ENCODE data around the gene PTPRE.

The PTPRE gene

DNA sequence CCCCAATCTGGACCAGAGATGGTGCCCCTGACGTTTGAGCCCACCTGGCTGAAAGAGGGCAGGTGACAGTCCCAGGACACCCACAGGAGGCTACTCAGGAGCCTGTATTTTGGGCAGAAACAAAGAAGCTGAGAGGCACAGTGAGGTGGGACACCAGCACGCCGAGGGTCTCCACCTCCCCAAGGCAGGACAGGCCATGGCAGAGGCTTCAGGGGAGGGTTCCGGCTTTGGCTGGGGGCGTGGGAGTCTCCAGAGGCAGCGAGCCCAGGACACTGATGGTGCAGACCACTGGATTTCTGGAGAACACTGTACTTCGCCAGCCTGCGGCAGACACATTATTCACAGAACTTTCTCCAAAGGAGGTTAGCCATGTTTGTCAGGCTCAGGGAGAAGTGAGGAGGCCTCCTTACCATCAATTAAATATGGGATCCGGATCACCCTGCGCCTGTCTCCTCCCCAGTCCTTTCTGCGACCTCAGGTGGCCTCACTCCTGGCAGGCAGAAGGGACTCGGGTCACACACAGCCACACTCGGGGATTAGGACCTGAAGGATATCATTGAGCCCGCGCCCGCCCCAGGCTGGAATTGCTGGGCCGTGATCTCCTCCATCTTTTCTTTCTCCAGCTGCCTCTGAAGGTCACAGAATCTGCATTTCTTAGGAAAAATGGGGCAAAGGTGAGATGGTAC, 121.1 kb downstream of the PTPRE start:
- DNase-seq, result no peak

- DNase-seq, result no peak
These were observed 121.8 kb downstream of the PTPRE start for GRCh38 chr10:128028508-128029289.

- DNase-seq, result no peak
These were observed 122.4 kb downstream of the PTPRE start for GRCh38 chr10:128029290-128029651.

DNA sequence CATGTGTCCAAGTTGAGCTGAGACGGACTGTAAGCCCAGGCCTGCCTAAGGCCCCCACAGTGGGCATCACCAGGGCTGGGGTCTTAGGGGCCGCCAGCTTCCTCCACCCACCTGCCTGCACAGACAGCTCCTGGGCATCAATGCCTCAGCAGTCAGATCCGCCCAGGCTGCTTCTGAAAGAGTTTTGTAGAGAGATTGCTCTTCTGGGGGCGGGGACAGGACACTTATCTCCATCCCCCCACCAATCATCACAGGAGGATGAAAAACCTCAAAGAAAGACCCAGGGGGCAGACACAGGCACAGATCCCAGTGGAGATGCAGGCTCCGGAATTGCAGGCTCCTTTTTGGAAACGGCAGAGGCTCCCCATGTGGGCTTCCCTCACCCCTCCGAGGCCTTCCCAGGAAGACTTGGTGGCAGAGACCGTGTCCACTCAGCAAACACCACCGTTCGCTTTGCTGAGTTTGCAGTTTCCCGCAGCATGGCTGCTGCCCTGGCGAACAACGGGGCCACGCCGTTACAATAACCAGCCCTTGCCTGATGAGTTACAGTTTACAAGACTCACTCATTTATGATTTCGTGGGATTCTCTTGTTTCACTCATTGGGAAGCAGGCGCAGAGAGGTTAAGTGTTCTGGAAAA, 122.9 kb downstream of the PTPRE start:
- DNase-seq, result no peak

- no peak for DNase-seq
These were observed 123.7 kb downstream of the PTPRE start for GRCh38 chr10:128030498-128031072.

- no peak for DNase-seq
These were observed 124.3 kb downstream of the PTPRE start for GRCh38 chr10:128031216-128031615.

DNA sequence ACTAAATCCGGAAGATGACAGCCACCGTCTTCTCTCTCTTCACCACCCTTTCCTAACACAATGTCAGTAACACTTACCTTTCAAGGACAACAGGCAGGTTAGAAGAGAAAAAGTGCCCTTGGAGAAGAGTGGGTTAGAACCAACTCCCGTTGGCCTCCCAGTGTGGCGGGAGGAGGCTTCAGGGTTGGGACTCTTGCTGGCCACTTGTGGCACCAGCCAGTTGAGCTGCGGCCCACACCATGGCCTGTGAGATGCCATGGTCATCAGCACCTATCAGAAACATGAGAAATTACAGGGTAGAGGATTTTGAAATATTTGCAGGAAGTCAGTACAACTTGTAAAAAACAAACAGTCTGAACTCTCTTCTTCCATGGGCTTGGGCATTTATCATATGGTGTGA, 125.6 kb downstream of the PTPRE start:
- DNase-seq, result no peak

DNA sequence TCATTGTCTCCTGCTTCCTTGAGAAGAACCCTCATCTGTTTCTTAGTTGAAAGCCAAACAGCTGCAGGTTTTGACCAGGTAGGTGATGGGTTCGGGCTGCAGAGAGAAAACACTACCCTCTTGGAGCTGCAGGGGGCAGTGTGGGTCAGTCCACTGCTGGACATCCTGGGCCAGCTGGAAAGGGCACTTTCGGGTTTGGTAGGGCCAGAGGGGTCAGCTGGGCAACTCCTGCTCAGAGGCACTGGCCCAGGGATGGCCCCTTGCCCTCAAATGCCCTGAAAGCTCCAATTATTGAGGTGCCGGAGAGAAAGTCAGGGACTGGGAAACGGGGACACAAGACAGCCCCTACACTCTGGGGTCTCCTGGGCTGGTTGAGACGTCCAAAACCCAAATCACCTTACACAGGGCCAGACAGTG, 128.7 kb downstream of the PTPRE start:
- DNase-seq, result peak in 1 of 2 experiments; percentile 13

DNA sequence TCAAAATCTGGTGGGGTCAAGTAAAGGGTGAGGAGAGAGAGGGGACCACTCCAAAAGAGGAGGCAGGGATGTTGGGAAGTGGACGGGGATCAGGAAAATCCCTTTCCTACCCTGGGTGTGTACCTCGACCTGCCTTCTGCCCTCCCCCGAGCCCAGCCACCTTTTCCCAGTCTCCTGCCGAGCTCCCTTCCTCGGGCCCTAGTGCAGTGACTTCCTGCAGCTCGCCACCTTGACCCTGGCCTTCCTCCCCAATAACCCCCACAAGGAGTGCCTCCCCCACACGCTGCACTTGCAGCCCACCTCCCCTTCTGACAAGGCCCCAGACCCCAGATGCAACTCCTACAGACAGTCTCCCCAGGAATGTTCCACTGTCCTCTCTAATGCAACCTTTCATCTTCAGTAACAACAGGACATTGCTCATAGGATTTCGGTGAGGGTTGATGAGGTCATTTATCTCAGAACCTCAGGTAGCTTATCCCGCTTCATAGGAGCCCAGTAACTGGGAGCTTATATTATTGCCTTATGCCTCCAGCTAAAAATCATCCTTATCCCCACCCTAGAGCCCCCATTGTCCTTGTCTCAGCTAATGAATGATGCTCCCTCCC, 129.2 kb downstream of the PTPRE start:
- DNase-seq, result no peak

DNA sequence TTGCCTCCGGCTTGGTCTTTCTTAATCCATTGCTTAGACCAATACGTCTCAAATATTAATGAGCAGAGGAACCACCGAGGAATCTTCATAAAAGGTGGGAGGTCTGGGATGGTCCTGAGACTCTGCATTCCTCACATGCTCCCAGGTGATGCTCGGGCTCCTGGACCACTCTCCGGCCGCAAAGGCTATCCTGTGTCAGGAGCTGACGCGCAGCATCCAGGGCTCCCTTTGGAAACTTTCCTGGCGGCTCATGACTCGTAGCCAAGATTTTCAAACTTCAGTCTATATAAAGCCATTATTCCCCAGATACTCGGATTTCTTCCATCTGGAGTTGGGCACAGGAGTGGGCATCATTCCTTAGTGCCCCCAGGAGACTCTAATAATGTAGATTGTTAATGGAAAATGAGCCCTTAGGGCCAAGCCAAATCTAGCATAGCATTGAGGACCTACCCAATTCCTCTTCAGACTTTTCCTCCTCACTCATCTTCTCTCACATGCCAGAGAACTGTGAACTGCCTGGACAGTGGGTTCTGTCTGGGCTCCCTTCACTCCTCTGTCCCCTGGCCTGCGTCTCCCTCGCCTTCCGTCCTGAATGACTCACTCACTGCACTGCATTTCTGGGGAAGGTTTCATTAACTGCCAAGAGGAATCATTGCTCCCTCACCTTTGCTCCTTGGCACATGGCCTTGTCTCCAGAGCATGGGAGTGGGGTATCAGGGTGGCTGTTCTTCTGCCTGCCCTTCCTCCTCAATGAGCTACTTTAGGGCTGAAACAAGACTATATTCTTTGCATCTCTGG, 130.0 kb downstream of the PTPRE start:
- no peak for DNase-seq

GRCh38 chr10:128040096-128040495, 133.2 kb downstream of the PTPRE start:
- DNase-seq, result no peak

DNA sequence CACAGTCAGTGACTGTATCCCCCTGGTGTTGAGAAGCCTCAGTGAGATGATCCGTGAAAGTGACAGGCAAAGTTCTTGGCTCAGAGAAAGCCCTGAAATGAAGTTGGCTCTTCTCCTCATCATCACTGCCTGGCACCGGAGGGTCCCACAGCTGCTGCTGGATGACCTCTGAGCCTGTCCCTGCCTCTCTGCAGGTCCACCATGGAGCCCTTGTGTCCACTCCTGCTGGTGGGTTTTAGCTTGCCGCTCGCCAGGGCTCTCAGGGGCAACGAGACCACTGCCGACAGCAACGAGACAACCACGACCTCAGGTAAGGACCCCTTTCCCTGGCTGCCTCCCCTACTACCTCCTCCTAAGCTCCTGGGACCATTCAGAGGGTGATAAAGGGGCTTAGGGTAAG, 133.8 kb downstream of the PTPRE start:
- DNase-seq, result no peak

GRCh38 chr10:128042131-128042610, 135.3 kb downstream of the PTPRE start:
- DNase-seq, result no peak

DNA sequence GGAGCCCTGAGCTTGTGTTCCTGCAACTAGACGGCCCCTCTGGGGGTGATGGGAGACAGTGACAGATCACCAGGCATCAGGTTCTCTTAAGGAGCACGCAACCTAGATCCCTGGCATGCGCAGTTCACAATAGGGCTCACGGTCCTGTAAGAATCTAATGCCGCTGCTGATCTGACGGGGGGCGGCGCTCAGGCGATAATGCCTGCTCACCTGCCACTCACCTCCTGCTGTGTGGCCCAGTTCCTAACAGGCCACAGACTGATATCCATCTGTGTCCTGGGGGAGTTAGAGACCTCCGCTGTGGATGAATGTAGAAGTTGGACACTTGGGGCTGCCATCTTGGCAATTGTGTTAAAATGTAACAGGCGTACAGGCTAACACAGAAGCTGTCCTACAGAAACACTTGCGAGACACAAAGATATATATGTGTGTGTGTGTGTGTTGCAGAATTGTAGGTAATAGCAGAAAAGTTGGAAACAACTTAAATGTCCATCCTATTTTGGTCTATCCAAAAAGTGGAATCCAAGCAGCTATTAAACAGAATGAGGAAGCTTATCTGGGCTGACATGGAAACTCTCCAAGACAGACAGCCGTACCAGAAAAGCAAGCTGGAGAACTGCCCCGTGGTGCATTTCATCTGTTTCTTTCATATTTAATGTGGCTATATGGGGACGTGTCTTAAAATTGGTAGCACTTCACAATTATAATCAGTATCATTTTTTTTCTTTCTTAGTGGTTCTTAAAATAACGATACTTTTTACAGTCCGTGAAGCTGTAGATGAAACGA, 136.5 kb downstream of the PTPRE start:
- DNase-seq, result no peak

GRCh38 chr10:128044186-128044585, 137.3 kb downstream of the PTPRE start:
- DNase-seq, result no peak

DNA sequence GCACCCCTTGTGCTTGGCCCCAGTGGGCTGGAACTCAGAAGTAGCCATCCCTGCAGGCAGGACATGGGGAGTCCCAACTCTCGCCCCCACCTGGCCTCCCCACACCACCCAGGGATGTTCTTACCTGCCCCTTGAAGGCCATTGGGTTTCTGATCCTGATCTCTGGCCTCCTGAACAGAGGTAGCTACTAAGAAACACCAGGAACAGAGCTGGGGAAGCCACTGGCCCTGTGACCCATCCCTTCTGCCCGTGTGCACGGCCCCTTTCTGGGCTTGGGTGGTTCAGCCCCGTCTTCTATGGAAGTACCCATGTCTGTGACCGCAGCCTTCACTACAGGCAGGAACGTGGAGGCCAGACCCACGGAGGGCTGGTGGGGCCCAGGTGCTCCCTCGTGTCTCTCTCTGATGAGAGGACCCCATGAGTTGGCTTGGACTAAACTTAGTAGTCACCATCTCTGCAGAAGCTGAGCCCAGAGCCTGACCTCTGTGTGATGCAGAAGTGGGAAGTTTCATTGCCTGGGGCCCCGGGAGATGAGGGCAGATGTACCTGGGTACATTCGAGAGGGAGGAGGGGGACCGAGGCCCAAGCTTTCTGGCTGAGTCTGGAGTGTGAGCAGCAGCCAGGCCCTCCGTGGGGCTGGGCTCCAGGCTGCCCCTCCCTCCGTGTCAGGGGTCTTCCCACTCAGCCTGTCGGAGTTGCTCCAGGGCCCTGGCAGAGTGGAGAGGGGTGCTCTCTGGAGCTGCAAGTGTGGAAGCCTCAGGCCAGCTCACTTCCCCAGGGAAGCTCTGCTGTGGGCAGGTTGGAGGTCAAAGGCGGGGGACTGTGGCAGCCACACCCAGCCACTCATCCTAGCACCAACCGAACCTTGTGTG, 138.3 kb downstream of the PTPRE start:
- no peak for DNase-seq

GRCh38 chr10:128045833-128046120, 138.9 kb downstream of the PTPRE start:
- no peak for DNase-seq

DNA sequence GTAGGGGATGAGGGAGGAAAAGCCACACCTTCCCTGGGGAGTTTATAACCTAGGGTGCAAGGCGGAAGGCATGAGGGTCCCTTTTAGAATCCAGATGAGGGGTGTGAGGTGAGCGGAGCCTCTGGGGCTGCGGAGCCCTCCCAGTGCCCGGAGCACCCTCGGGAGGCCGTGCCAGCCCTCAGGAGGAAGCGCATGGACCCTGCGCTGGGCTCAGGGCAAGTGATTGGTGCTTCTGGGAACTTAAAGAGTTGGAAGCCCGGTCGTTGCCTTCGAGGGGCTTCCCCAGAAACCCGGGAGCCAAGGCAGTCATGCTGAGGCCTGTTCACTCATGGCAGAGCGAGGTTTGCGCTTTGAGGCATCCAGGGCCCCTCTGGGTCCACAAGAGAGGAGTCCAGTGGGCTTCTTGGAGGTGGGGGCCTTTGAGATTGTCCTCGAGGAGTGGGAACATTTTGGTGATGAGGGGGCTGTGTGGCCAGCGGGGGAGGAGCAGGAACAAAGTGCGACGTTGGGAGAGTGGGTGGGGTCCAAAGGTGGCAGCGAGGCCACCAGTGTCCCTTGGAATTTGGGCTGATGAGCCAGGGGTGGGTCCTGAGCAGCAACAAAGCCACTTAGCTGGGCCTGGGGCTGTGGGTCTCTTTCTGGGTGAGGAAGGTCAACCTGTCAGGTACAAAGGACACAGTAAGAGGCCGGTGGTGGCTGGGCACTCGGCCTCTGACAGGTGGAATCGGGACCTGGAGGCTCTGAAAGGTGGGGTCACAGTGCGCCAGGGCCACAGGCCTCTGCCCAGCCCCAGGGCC, 139.5 kb downstream of the PTPRE start:
- no peak for DNase-seq

DNA sequence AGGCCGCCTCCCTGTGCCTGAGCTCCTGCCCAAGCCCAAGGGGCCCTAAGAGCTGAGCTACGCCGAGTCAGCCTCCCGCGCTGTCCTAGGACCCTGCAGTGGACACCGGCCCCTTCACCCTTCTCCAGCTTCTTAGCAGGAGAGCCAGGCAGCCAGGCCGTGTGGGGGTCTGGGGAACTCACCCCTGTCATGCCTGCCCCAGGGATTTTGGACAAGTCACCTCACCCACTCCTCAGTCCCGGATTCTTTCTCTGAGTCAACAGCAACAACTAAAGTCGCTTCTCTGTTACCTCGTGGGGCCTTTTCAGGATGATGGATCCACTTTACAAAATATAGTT, 140.0 kb downstream of the PTPRE start:
- DNase-seq, result no peak

DNA sequence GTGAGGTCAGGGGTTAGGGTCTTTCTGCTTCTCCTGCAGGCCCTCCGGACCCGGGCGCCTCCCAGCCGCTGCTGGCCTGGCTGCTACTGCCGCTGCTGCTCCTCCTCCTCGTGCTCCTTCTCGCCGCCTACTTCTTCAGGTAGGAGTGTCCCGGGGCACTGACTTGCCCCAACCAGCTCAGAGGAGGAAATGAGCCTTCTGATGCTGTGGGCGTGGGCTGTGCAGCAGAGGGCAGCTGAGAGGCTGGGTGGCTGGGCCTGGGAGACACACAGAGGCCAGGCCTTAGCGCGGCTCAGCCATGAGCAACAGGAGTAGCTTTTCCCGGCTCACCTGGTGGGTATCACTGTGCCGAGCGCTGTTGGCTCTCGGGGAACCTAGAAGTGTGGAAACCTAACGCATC, 140.4 kb downstream of the PTPRE start:
- no peak for DNase-seq

Data from NCI-H526 (cell line).